ENCODE measurements around the gene PNISR. TPM values are rescaled to one million over a fixed set of nuclear protein-coding genes. Genes with fewer than 3 reads are reported as not detected.

The PNISR gene
- total and polyA plus RNA-seq, 2 experiments from 2014 or later = 135 to 270 TPM

DNA sequence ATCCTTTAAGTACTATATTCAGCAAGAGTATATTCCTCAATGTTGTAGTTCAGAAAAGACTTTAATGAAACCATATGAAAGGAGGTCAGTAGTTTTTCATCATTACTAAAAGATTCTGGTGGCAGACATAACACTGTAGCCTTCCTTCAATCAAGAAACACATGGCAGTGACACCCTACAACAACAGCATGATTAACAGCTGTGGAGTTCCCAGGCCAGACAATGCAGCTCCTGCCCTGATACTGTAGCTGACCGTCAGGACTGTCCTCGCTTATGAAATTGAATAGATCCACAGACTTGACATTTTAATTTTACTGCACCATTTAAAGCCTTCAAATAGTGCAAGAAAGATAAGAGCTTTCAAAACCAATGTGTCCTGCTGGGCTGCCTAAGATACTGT lies 46.5 kb upstream of the PNISR start:
- Histone ChIP-seq H2AFZ (no peak overlapping the region), H3K4me2 (no peak overlapping the region), H3K4me1 (ENCODE audit: insufficient read depth) (no peaks in the 10 kb centered on the region), H3K27me3 (ENCODE audit: insufficient read depth) (no peaks in the 10 kb centered on the region), H3K27ac (ENCODE audit: low read depth) (0 out of 2 replicates have a peak overlapping the region, but pooled peaks have one; percentile 6), H3K36me3 (ENCODE audit: insufficient read depth) (peaks cover 4% of the 10 kb centered on the region; the same call in 1 of the 2 replicates), H3K9me2 (ENCODE audit: insufficient read depth) (no peaks in the 10 kb centered on the region), H3F3A (replicated peaks; ENCODE audit: low read depth) (no peaks in the 10 kb centered on the region), H4K20me1 (replicated peaks; ENCODE audit: insufficient read depth) (peaks cover 3% of the 10 kb centered on the region; the same call in 1 of the 2 replicates), H3K79me2 (replicated peaks; ENCODE audit: insufficient read depth) (no peaks in the 10 kb centered on the region), H3K4me3 (no peak overlapping the region)
- H3K36me3 Mint-ChIP-seq (ENCODE audit: low read depth) = peaks cover 8% of the 10 kb centered on the region; the same call in 2 of the 3 replicates
- TF ChIP-seq POLR2AphosphoS5 (IDR thresholded peaks at IDR 0.05; ENCODE audit: low read depth) (no peak), CREB1 (CRISPR knock-in tag; IDR thresholded peaks at IDR 0.05; ENCODE audit: low read depth) (no peak), ZNF114 (CRISPR knock-in tag; IDR thresholded peaks at IDR 0.05) (no peak), NANOG (IDR thresholded peaks at IDR 0.05; ENCODE audit: borderline replicate concordance) (no peak), JUNB (IDR thresholded peaks at IDR 0.05; ENCODE audit: unreplicated experiment) (no peak), EZH2phosphoT487 (IDR thresholded peaks at IDR 0.05; ENCODE audit: unreplicated experiment) (no peak), STAT1 (IDR thresholded peaks at IDR 0.05; ENCODE audit: unreplicated experiment) (no peak), ZNF331 (CRISPR knock-in tag; IDR thresholded peaks at IDR 0.05; ENCODE audit: low read depth) (no peak), ZNF462 (CRISPR knock-in tag; IDR thresholded peaks at IDR 0.05) (no peak), REST (IDR thresholded peaks at IDR 0.05; ENCODE audit: unreplicated experiment) (no peak), EZH2 (IDR thresholded peaks at IDR 0.05; ENCODE audit: low read depth, unreplicated experiment) (no peak), ETS1 (IDR thresholded peaks at IDR 0.05) (no peak)
- TF ChIP-seq, protein P1, sequence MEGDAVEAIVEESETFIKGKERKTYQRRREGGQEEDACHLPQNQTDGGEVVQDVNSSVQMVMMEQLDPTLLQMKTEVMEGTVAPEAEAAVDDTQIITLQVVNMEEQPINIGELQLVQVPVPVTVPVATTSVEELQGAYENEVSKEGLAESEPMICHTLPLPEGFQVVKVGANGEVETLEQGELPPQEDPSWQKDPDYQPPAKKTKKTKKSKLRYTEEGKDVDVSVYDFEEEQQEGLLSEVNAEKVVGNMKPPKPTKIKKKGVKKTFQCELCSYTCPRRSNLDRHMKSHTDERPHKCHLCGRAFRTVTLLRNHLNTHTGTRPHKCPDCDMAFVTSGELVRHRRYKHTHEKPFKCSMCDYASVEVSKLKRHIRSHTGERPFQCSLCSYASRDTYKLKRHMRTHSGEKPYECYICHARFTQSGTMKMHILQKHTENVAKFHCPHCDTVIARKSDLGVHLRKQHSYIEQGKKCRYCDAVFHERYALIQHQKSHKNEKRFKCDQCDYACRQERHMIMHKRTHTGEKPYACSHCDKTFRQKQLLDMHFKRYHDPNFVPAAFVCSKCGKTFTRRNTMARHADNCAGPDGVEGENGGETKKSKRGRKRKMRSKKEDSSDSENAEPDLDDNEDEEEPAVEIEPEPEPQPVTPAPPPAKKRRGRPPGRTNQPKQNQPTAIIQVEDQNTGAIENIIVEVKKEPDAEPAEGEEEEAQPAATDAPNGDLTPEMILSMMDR (conservative IDR thresholded peaks at IDR 0.05; ENCODE audit: low read depth in 2 of 2) = no peak
- DNase-seq (ENCODE audit: low spot score) (no peak), ATAC-seq (no peak)
- H3K27ac Mint-ChIP-seq = no peak overlapping the region
- no peaks in the 10 kb centered on the region for H3K27me3 Mint-ChIP-seq (ENCODE audit: insufficient read depth, low read depth, poor library complexity)
- no peak overlapping the region for H3K4me3 Mint-ChIP-seq
- no peaks in the 10 kb centered on the region for H3K9me3 Mint-ChIP-seq
- H3K4me1 Mint-ChIP-seq = no peaks in the 10 kb centered on the region
